Measurements from ENCODE around the gene CNNM3.

- TF ChIP-seq POLR2A (IDR thresholded peaks at IDR 0.05): peak in 1 of 4 donors; percentile 16
- TF ChIP-seq CTCF (IDR thresholded peaks at IDR 0.05): no peak
Measured at GRCh38 chr2:96806468-96807126, 9.5 kb upstream of the CNNM3 start.
